ENCODE measurements around the gene CORO7. TPM values are rescaled to one million over a fixed set of nuclear protein-coding genes. Genes with fewer than 3 reads are reported as not detected.
A peak's percentile ranks its signal among the peaks of the same experiment; 100 is the strongest.

Gene CORO7
- total and polyA plus RNA-seq, 10 donors: 29.7 to 177 (median 117) TPM

DNA sequence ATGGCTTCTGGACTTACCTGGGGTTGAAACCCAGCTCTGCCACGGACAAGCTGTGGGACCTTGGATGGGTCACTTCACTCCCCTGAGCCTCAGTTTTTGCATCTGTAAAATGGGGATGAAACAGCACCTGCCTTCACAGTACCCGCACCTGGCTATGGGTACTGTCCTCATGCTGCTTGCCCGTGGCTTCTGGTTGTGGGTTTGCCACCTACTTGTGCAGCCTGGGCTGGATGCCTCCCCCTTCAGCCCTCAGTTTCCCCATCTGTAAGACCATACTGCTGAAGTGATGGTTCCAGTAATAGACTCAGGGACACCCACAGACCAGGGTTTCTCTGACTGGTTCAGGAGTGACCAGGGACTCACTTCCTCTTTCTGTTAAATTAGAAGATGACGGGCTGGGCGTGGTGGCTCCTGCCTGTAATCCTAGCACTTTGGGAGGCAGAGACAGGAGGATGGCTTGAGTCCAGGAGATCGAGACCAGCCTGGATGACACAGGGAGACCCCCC lies 91.1 kb downstream of the CORO7 start:
- H3K4me1 ChIP-seq: peaks cover 29 to 86% (median 63%) of the 10 kb centered on the region in 6 donors
- H3K9me3 ChIP-seq: no peaks in the 10 kb centered on the region
- no peak overlapping the region for H3K4me3 ChIP-seq
- H3K27ac ChIP-seq: peak overlapping the region in 4 of 8 donors; percentile 66 to 75 (median 72)
- no peaks in the 10 kb centered on the region for H3K36me3 ChIP-seq
- DNase-seq: no peak
- intact Hi-C loops (cut with DNase I; ENCODE audit: low total_unique reads): no loop called here
- TF ChIP-seq, protein P1, sequence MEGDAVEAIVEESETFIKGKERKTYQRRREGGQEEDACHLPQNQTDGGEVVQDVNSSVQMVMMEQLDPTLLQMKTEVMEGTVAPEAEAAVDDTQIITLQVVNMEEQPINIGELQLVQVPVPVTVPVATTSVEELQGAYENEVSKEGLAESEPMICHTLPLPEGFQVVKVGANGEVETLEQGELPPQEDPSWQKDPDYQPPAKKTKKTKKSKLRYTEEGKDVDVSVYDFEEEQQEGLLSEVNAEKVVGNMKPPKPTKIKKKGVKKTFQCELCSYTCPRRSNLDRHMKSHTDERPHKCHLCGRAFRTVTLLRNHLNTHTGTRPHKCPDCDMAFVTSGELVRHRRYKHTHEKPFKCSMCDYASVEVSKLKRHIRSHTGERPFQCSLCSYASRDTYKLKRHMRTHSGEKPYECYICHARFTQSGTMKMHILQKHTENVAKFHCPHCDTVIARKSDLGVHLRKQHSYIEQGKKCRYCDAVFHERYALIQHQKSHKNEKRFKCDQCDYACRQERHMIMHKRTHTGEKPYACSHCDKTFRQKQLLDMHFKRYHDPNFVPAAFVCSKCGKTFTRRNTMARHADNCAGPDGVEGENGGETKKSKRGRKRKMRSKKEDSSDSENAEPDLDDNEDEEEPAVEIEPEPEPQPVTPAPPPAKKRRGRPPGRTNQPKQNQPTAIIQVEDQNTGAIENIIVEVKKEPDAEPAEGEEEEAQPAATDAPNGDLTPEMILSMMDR (IDR thresholded peaks at IDR 0.05 in 8 of 11, conservative IDR thresholded peaks at IDR 0.05 in 3 of 11): no peak
- TF ChIP-seq POLR2AphosphoS5 (IDR thresholded peaks at IDR 0.05) (no peak), POLR2A (IDR thresholded peaks at IDR 0.05) (no peak)
- WGBS, 5 donors: 41 to 75% (median 60%) methylated on average over 4 to 6 of the region's 6 CpGs
- H3K27me3 ChIP-seq (replicated peaks in 1 of 7): peaks cover 0 to 23% (median 0%) of the 10 kb centered on the region in 7 donors

DNA sequence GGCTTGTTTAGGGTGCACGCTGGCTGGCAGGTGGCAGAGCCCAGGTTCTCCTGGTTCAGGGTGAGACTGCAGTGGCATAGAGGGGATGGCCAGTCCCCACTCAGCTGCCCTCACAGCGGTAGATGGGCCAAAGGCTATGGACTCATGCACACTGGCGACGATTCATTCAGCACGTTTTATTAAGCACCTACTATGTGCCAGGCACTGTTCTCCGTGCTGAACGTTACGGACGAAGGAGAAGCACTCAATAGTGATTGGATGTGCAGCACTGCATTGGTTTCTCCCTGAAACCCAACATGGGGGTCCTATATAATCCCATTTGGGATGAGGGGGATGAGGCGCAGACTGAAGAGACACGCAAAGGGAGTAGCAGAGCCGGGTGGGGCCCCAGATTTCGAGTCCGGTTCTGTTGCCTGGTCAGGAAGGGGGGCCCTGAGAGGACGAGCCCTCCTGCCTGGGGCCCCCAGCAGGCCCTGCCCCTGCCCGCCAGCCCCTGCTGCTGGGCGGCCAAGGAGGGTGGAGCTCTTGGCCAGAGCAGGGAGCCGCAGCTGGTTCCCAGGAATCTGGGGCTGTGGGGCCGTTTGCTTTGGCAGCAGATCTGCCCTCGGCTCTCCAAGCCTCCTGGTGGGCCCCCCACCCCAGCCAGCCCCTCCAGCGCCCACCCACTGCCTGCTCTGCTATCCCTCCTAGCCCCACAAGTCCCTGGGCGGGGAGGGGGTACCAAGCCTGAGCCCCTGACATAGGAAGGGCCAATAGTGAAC lies 91.7 kb downstream of the CORO7 start:
- 82 to 88% (median 84%) methylated on average over 19 to 22 of the region's 22 CpGs for WGBS, 5 donors
- Histone ChIP-seq H3K9me3 (no peaks in the 10 kb centered on the region), H3K4me3 (no peak overlapping the region), H3K27me3 (replicated peaks in 1 of 7) (peaks cover 0 to 29% (median 0%) of the 10 kb centered on the region in 7 donors), H3K4me1 (peaks cover 32 to 86% (median 63%) of the 10 kb centered on the region in 6 donors), H3K27ac (peak overlapping the region in 4 of 8 donors; percentile 66 to 75 (median 72)), H3K36me3 (no peaks in the 10 kb centered on the region)
- DNase-seq: no peak
- intact Hi-C loops (cut with DNase I; ENCODE audit: low total_unique reads): no loop called here
- TF ChIP-seq POLR2A (IDR thresholded peaks at IDR 0.05) (no peak), POLR2AphosphoS5 (IDR thresholded peaks at IDR 0.05) (no peak)
- TF ChIP-seq, protein P1 (IDR thresholded peaks at IDR 0.05 in 8 of 11, conservative IDR thresholded peaks at IDR 0.05 in 3 of 11): no peak

DNA sequence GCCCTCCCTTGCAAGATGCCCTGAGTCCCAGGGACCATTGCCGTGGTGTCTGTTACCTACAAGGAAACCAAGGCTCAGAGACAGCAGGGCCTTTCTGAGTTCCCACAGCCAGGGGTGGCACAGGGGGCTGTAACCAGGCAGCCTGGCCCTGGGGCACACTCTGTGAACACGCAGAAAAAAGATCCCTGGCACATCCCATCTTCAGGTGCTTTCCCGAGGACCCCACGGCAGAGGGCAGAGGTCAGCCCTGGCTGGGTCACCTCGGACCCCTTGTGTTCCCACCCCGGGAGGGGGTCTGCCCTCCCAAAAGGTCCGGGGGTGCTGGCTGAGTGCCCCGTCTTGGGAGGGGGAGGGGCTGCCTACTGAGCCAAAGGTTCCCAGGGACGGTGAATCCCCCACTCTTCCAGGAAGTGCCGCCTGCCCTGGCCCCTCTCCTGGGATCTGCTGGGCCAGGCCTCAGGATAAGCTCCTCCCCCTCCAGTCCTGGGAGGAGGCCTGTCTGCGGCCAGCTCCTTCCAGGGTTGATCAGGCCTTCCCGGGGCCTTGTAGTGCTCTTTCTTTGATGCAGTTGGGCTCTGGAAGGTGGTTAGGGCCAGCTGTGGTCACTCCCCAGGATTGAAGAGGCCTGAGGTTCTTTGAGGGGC lies 92.4 kb downstream of the CORO7 start:
- Histone ChIP-seq H3K27ac (peak overlapping the region in 7 of 8 donors; percentile 26 to 75 (median 66)), H3K4me1 (peaks cover 27 to 86% (median 64%) of the 10 kb centered on the region in 6 donors), H3K9me3 (no peaks in the 10 kb centered on the region), H3K27me3 (replicated peaks in 1 of 7) (peaks cover 0 to 37% (median 0%) of the 10 kb centered on the region in 7 donors), H3K4me3 (no peak overlapping the region), H3K36me3 (no peaks in the 10 kb centered on the region)
- 40 to 100% (median 63%) methylated on average over 1 to 12 of the region's 12 CpGs for WGBS, 5 donors
- TF ChIP-seq, protein P1 (IDR thresholded peaks at IDR 0.05 in 8 of 11, conservative IDR thresholded peaks at IDR 0.05 in 3 of 11): no peak
- TF ChIP-seq POLR2AphosphoS5 (IDR thresholded peaks at IDR 0.05) (peak in 1 of 3 donors; percentile 19), POLR2A (IDR thresholded peaks at IDR 0.05) (no peak)
- intact Hi-C loops (cut with DNase I; ENCODE audit: low total_unique reads): no loop called here
- DNase-seq: no peak
